K562 (cell line): ENCODE results near the gene SCN4B. TPM values are rescaled to one million over a fixed set of nuclear protein-coding genes. Genes with fewer than 3 reads are reported as not detected.

Source experiments
- ATAC-seq: fragments of 200-7000 bp; cut with Tn5 transposase; 3 replicates; pipeline ENCODE4 v1.9.1; 2020; ENCODE audit warnings: moderate library complexity
- BruUV-seq: library from RNA; stranded (reverse); fragments of 400-500 nt; replicated peaks from 2 replicates; lab custom pipeline; 2021; lab: Mats Ljungman, UMichigan
- CTCF ChIA-PET: fragments of 300-600 bp; formaldehyde crosslinking; extraction: SDS; loops from one replicate; lab custom pipeline; 2021; ENCODE audit warnings: low intra/inter-chr PET ratio; lab: Yijun Ruan, JAX
- POLR2A ChIA-PET: fragments of 300-600, 350-650 bp; sonication (Branson Sonifier 250); formaldehyde crosslinking; extraction: SDS; loops from one replicate; lab custom pipeline; 2021; ENCODE audit warnings: antibody characterized with exemption, inconsistent platforms; lab: Yijun Ruan, JAX
- DNase-seq, 4 experiments: peaks; one replicate each; pipeline versions ENCODE4 v3.0.0 to v3.0.0-alpha.2; 2011 to 2018; ENCODE audit warnings: low spot score in 3 of 4, mixed read lengths in 3 of 4; ENCODE audit errors: extremely low read depth in 1 of 4
- FAIRE-seq: peaks from 2 replicates; lab custom pipeline; 2011; peaks lifted over from hg19 to GRCh38; lab: Jason Lieb, UNC
- H2AFZ ChIP-seq: 2 replicates; pipeline ENCODE4 v1.6.0; 2011; ENCODE audit warnings: low read depth, low read length, control low read depth, inconsistent platforms
- H3K27ac ChIP-seq: fragments of 200-600 bp; 3 replicates; pipeline ENCODE4 v1.8.0; 2011; ENCODE audit warnings: low read depth, mild to moderate bottlenecking, control low read depth, inconsistent platforms, low read length, moderate library complexity, mixed read lengths; ENCODE audit errors: extremely low read depth
- H3K27me3 ChIP-seq, 2 experiments: fragments of 300-600 bp in 1 of 2; 2 replicates in 1 of 2; 3 replicates in 1 of 2; pipeline versions ENCODE4 v1.6.0 to v1.8.0; 2011; ENCODE audit warnings: inconsistent platforms in 2 of 2, low read length in 2 of 2, mild to moderate bottlenecking in 1 of 2, mixed read lengths in 1 of 2, moderate library complexity in 1 of 2; ENCODE audit not compliant: control insufficient read depth in 2 of 2, insufficient read depth in 2 of 2
- H3K36me3 ChIP-seq: fragments of 300-600 bp; 3 replicates; pipeline ENCODE4 v1.8.0; 2011; ENCODE audit warnings: mild to moderate bottlenecking, low read length, inconsistent platforms; ENCODE audit not compliant: control insufficient read depth, insufficient read depth
- H3K4me1 ChIP-seq, 2 experiments: fragments of 200-600 bp in 1 of 2; replicated peaks in 1 of 2; 2 replicates in 1 of 2; 3 replicates in 1 of 2; pipeline versions ENCODE4 v1.5.1 to v1.8.0; 2011; ENCODE audit warnings: inconsistent platforms in 2 of 2, low read length in 2 of 2, mild to moderate bottlenecking in 1 of 2, mixed read lengths in 1 of 2, moderate library complexity in 1 of 2; ENCODE audit not compliant: control insufficient read depth in 2 of 2, insufficient read depth in 2 of 2
- H3K4me2 ChIP-seq: 2 replicates; pipeline ENCODE4 v1.6.1; 2011; ENCODE audit warnings: low read length, control low read depth, inconsistent platforms, mixed read lengths; ENCODE audit not compliant: insufficient read depth
- H3K4me3 ChIP-seq: fragments of 200-600 bp; sonication (generic), shearing (Covaris generic); 2 replicates; pipeline ENCODE4 v1.5.1; 2016; ENCODE audit warnings: control low read depth, inconsistent platforms
- H3K79me2 ChIP-seq: fragments of 200-600 bp; 3 replicates; pipeline ENCODE4 v1.8.0; 2011; ENCODE audit warnings: low read length, inconsistent platforms; ENCODE audit not compliant: control insufficient read depth, insufficient read depth
- H3K9ac ChIP-seq, 2 experiments: 2 replicates each; pipeline versions ENCODE4 v1.6.0 to v1.6.1; 2011; ENCODE audit warnings: low read depth in 2 of 2, low read length in 2 of 2, control low read depth in 1 of 2, inconsistent platforms in 1 of 2, mild to moderate bottlenecking in 1 of 2, mixed read lengths in 1 of 2; ENCODE audit not compliant: insufficient read depth in 1 of 2
- H3K9me1 ChIP-seq: one replicate; pipeline ENCODE4 v1.6.0; 2011; ENCODE audit warnings: inconsistent platforms, mild to moderate bottlenecking, low read length, moderate library complexity; ENCODE audit not compliant: control insufficient read depth, insufficient read depth
- H3K9me3 ChIP-seq: replicated peaks from 2 replicates; pipeline ENCODE4 v1.5.1; 2011; ENCODE audit warnings: low read depth, low read length, inconsistent platforms; ENCODE audit not compliant: control insufficient read depth, insufficient read depth
- H4K20me1 ChIP-seq: replicated peaks from 2 replicates; pipeline ENCODE4 v1.6.1; 2011; ENCODE audit warnings: low read length, inconsistent platforms, mixed read lengths; ENCODE audit not compliant: control insufficient read depth, insufficient read depth
- BRD9 ChIP-seq: fragments of 450-650 bp; IDR thresholded peaks from 2 replicates; pipeline ENCODE4 v1.6.1; 2018; ENCODE audit warnings: low read depth; ENCODE audit not compliant: partially characterized antibody
- ZEB2 ChIP-seq: fragments of 450-650 bp; IDR thresholded peaks from 2 replicates; pipeline ENCODE4 v1.6.1; 2016
- ZKSCAN1 ChIP-seq: fragments of 150-350 bp; IDR thresholded peaks from 2 replicates; pipeline ENCODE4 v1.6.1; 2016; ENCODE audit warnings: low read depth, low read length
- ZNF354B ChIP-seq: fragments of 250-450 bp; sonication (Bioruptor Pico); IDR thresholded peaks from 2 replicates; pipeline ENCODE4 v1.4.0; 2020
- WGBS: fragments of 100-300 bp; shearing (Covaris generic); methylation state at CpG from one replicate; pipeline ENCODE4 v1.1.6; 2016; ENCODE audit warnings: low coverage, mixed read lengths; ENCODE audit not compliant: insufficient coverage; ENCODE audit errors: missing lambda C conversion rate; 5-methylcytosine and 5-hydroxymethylcytosine counted together
- in situ Hi-C: fragments of 300-500 bp; cut with MboI; formaldehyde crosslinking; loops from 4 replicates; pipeline ENCODE4 v1.15.0; 2018; ENCODE audit warnings: inconsistent platforms, mixed read lengths
- intact Hi-C: fragments of 100-400 bp; cut with micrococcal nuclease; formaldehyde crosslinking; loops from 2 replicates; pipeline ENCODE4 v1.14.2; 2022
- polyA plus RNA-seq, 8 experiments: library from polyadenylated mRNA; depleted of rRNA in 4 of 8; stranded (reverse) in 5 of 8; unstranded in 3 of 8; fragments of >200 nt; fragmentation: Nextera tagmentation in 2 of 8; fragmentation: Illumina TruSeq in 1 of 8; extraction: Ambion mirVana in 2 of 8; extraction: Trizol in 1 of 8; gene quantifications; 2 replicates each; pipeline versions ENCODE4 v1.2.1 to v1.2.3, GENCODE V29; 2011 to 2014; ENCODE audit warnings: inconsistent platforms in 1 of 8, missing spikeins in 1 of 8
- total RNA-seq, 7 experiments: library from RNA; depleted of rRNA in 6 of 7; stranded (reverse); fragments of >200 nt in 6 of 7; fragmentation: Illumina TruSeq in 2 of 7; extraction: Trizol in 2 of 7; gene quantifications; 2 replicates each; pipeline versions ENCODE4 v1.2.1 to v1.2.3, GENCODE V29; 2011 to 2021; ENCODE audit warnings: low replicate concordance in 1 of 7
- TF ChIP-seq, protein P1 (sequence below): fragments of 450-650 bp; formaldehyde crosslinking; IDR thresholded peaks from 2 replicates; pipeline ENCODE4 v1.4.0; 2020; ENCODE audit warnings: mild to moderate bottlenecking

Gene SCN4B
- total and polyA plus RNA-seq, 9 of the 15 experiments (the other 6 are each of a cell fraction or from before 2014, with no cell fraction given): 0.03 TPM; not detected in 8

GRCh38 chr11:118170231-118170630, 17.6 kb upstream of the SCN4B start (continued):
- TF ChIP-seq, protein P1, sequence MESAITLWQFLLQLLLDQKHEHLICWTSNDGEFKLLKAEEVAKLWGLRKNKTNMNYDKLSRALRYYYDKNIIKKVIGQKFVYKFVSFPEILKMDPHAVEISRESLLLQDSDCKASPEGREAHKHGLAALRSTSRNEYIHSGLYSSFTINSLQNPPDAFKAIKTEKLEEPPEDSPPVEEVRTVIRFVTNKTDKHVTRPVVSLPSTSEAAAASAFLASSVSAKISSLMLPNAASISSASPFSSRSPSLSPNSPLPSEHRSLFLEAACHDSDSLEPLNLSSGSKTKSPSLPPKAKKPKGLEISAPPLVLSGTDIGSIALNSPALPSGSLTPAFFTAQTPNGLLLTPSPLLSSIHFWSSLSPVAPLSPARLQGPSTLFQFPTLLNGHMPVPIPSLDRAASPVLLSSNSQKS: no peak
- TF ChIP-seq ZNF354B: no peak
- TF ChIP-seq BRD9: no peak

- Histone ChIP-seq H3K9me1 (no peaks in the 10 kb centered on the region), H4K20me1 (peaks cover 22% of the 10 kb centered on the region), H3K27ac (no peak overlapping the region), H3K79me2 (no peaks in the 10 kb centered on the region), H3K4me1 (peaks cover 0 to 10% of the 10 kb centered on the region in 2 experiments; a peak in 2 of 5 replicates), H2AFZ (no peak overlapping the region), H3K4me3 (no peak overlapping the region), H3K9me3 (no peaks in the 10 kb centered on the region), H3K4me2 (no peak overlapping the region), H3K36me3 (no peaks in the 10 kb centered on the region), H3K27me3 (peaks cover 23 to 82% of the 10 kb centered on the region in 2 experiments; a peak in 4 of 5 replicates), H3K9ac (no peak overlapping the region)
- no TSS peak for BruUV-seq
- in situ Hi-C loops (no loop called here), intact Hi-C loops (loop anchor here (2.0 to 10.0 kb wide), 2 partner anchors 225 to 351 kb away; no protein-coding TSS in a partner anchor)
- POLR2A ChIA-PET: interaction anchor here (1.0 to 1.3 kb wide), 3 partner anchors 12 to 35 kb away, joined by 3 to 4 read pairs (median 3); no protein-coding TSS in a partner anchor
- CTCF ChIA-PET: no interaction called here
- no peak for FAIRE-seq
- DNase-seq: no peak
- TF ChIP-seq ZEB2 (no peak), ZKSCAN1 (peak; percentile 76)
- ATAC-seq: no peak
- WGBS: 1% methylated on average over 7 of the region's 7 CpGs
These were observed 16.9 kb upstream of the SCN4B start for GRCh38 chr11:118169300-118170140.
